ENCODE data around the gene STX5. TPM values are rescaled to one million over a fixed set of nuclear protein-coding genes. Genes with fewer than 3 reads are reported as not detected.

The STX5 gene
- total RNA-seq, 1 experiment from 2014 or later: 38.3 TPM

DNA sequence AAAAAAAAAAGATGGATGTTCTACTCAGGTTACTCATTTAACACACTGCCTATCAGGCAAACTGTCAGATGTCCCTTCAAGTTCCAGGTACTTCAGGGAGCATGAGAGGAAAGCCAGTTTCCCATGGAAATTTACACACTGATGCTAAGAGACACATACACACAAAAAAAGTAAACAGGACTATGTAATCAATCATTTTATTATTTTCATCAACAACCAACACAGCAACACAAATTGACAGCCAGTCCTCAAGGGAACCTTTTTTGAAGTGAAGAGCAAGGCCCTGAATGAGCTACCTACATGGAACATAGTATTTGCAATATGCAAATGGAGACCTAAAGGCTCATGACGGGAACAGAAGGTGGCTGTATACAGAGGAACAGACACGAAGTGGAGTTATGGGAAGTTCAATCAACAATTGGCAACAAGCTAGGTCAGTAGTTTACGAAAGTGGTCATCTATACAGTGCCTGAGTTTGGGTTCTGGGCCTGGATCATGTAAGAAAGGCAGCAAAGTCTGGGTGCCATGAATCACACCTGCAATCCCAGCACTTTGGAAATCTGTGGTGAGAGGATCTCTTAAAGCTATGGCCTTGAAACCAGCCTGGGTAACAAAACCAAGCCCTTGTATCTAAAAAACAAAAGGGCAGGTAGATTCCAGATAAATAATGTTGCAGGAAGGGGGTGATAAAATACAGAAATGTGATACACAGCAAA, 20.1 kb upstream of the STX5 start:
- peaks cover 72% of the 10 kb centered on the region for H3K36me3 Mint-ChIP-seq (ENCODE audit: insufficient read depth, unreplicated experiment)
- no peak for TF ChIP-seq CTCF (IDR thresholded peaks at IDR 0.05; ENCODE audit: unreplicated experiment)
- peak overlapping the region; percentile 22 for H3K4me3 Mint-ChIP-seq (ENCODE audit: low read depth, unreplicated experiment)
- CTCF ChIA-PET: interaction anchor here (0.8 to 1.1 kb wide), 3 partner anchors 10 to 66 kb away, joined by 3 read pairs; no protein-coding TSS in a partner anchor
- H3K9me3 Mint-ChIP-seq (ENCODE audit: low read depth, unreplicated experiment): no peaks in the 10 kb centered on the region
- peaks cover 25% of the 10 kb centered on the region for H3K4me1 Mint-ChIP-seq (ENCODE audit: low read depth, unreplicated experiment)
- H3K27ac Mint-ChIP-seq (ENCODE audit: unreplicated experiment): peak overlapping the region; percentile 34
- no TSS peak for BruUV-seq (replicated peaks)
- no peaks in the 10 kb centered on the region for H3K27me3 Mint-ChIP-seq (ENCODE audit: unreplicated experiment)
- intact Hi-C loops (cut with micrococcal nuclease; ENCODE audit: unreplicated experiment): no loop called here
- DNase-seq: no peak

DNA sequence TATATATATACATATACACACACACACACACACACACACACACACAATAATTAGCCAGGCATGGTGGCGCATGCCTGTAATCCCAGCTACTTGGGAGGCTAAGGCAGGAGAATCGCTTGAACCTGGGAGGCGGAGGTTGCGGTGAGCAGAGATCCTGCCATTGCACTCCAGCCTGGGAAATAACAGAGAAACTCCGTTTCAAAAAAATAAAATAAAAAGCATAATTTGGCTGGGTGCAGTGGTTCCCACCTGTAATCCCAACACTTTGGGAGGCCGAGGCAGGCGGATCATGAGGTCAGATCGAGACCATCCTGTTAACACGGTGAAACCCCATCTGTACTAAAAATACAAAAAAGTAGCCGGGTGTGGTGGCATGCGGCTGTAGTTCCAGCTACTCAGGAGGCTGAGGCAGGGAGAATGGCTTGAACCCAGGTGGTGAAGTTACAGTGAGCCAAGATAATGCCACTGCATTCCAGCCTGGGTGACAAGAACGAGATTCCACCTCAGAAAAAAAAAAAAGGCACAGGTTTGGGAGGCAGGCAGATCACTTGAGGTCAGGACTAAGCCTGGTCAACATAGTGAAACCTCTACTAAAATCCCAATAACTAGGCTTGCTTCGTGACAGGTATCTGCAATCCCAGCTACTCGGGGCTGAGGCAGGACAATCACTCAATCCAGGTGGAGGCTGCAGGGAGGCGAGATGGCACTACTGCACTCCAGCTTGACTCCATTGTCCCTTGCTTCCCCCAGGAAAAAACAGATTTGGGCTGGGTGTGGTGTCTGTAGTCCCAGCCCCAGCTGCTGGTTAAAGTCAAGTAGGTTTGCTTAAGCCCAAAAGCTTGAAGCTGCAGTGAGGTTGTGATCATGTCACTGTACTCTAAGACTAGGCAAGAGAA, 19.3 kb upstream of the STX5 start:
- no peak for DNase-seq
- intact Hi-C loops (cut with micrococcal nuclease; ENCODE audit: unreplicated experiment): no loop called here
- peaks cover 25% of the 10 kb centered on the region for H3K4me1 Mint-ChIP-seq (ENCODE audit: low read depth, unreplicated experiment)

DNA sequence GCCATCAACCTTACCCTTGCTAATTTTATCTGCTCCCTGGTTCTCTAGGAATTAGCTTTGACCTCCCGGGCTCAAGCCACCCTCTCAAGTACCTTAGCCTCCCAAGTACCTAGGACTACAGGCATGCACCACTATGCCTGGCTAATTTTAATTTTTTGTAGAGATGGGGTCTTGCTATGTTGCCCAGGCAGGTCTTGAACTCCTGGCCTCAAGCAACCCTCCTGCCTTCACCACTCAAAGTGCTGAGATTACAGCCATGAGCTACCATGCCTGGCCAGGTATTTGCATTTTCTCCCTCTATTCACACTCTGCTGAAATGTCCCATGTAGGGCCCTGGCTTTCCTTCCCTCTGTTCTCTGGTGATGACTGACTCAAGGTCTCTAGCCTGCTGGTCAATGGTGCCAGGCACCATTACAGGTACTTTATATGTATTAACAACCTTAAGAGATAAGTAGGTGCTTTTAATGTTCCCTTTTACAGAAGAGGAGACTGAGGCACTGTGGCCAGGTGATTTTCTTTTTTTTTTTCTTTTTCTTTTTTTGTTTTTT, 16.0 kb upstream of the STX5 start:
- no peak for DNase-seq
- peaks cover 31% of the 10 kb centered on the region for H3K36me3 Mint-ChIP-seq (ENCODE audit: insufficient read depth, unreplicated experiment)
- CTCF ChIA-PET: no interaction called here
- H3K9me3 Mint-ChIP-seq (ENCODE audit: low read depth, unreplicated experiment): no peaks in the 10 kb centered on the region
- intact Hi-C loops (cut with micrococcal nuclease; ENCODE audit: unreplicated experiment): no loop called here
- no peak overlapping the region for H3K4me3 Mint-ChIP-seq (ENCODE audit: low read depth, unreplicated experiment)
- no peak for TF ChIP-seq CTCF (IDR thresholded peaks at IDR 0.05; ENCODE audit: unreplicated experiment)
- H3K27me3 Mint-ChIP-seq (ENCODE audit: unreplicated experiment): no peaks in the 10 kb centered on the region
- no TSS peak for BruUV-seq (replicated peaks)
- no peak overlapping the region for H3K27ac Mint-ChIP-seq (ENCODE audit: unreplicated experiment)
- H3K4me1 Mint-ChIP-seq (ENCODE audit: low read depth, unreplicated experiment): peaks cover 12% of the 10 kb centered on the region

More for the DNA sequence above, 19.3 kb upstream of the STX5 start:
- Mint-ChIP-seq H3K9me3 (ENCODE audit: low read depth, unreplicated experiment) (no peaks in the 10 kb centered on the region), H3K4me3 (ENCODE audit: low read depth, unreplicated experiment) (peak overlapping the region; percentile 22), H3K27ac (ENCODE audit: unreplicated experiment) (peak overlapping the region; percentile 34), H3K36me3 (ENCODE audit: insufficient read depth, unreplicated experiment) (peaks cover 64% of the 10 kb centered on the region), H3K27me3 (ENCODE audit: unreplicated experiment) (no peaks in the 10 kb centered on the region)
- BruUV-seq (replicated peaks): no TSS peak
- no peak for TF ChIP-seq CTCF (IDR thresholded peaks at IDR 0.05; ENCODE audit: unreplicated experiment)
- CTCF ChIA-PET: interaction anchor here (1.0 kb wide), 1 partner anchor 65 kb away, joined by 3 read pairs; no protein-coding TSS in a partner anchor

DNA sequence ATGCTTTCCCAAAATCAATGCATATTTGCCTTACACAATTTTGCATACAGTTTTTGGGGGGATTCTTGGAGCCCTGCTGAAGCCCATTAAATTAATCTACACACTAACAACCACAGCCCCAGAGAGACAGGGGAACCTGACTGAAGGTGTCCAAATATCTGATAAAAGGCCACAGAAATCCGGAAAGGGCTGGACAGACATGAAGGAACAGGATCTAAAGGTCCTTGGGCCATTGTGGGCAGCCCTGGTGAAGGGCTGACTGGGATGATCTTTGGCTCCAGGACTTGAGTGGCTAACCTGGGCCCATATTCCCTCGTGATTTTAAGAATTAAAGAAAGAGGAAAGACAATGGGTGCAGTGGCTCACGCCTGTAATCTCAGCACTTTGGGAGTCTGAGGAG, 14.3 kb upstream of the STX5 start:
- no TSS peak for BruUV-seq (replicated peaks)
- Mint-ChIP-seq H3K36me3 (ENCODE audit: insufficient read depth, unreplicated experiment) (peaks cover 14% of the 10 kb centered on the region), H3K27ac (ENCODE audit: unreplicated experiment) (no peak overlapping the region), H3K27me3 (ENCODE audit: unreplicated experiment) (no peaks in the 10 kb centered on the region), H3K4me3 (ENCODE audit: low read depth, unreplicated experiment) (no peak overlapping the region), H3K9me3 (ENCODE audit: low read depth, unreplicated experiment) (no peaks in the 10 kb centered on the region), H3K4me1 (ENCODE audit: low read depth, unreplicated experiment) (no peaks in the 10 kb centered on the region)
- intact Hi-C loops (cut with micrococcal nuclease; ENCODE audit: unreplicated experiment): no loop called here
- no peak for DNase-seq
- no peak for TF ChIP-seq CTCF (IDR thresholded peaks at IDR 0.05; ENCODE audit: unreplicated experiment)
- CTCF ChIA-PET: interaction anchor here (0.5 to 0.6 kb wide), 2 partner anchors 11 to 78 kb away, joined by 3 to 4 read pairs; no protein-coding TSS in a partner anchor
